Common myeloid progenitor, CD34-positive (primary cell): Measurements from ENCODE around the gene ARMC2.
"Not testable (repeated sequence)": the region's sequence is repeated elsewhere in the genome, so short reads cannot be mapped to it uniquely, and the experiment has no call there.

ENCODE experiments used
- CTCF ChIA-PET: fragments of 350-600 bp; sonication (Branson Sonifier 250); formaldehyde crosslinking; loops from one replicate; lab custom pipeline; 2021; ENCODE audit warnings: antibody characterized with exemption; lab: Charles Lee
- POLR2A ChIA-PET: fragments of 350-600 bp; sonication (Branson Sonifier 250); formaldehyde crosslinking; loops from one replicate; lab custom pipeline; 2021; ENCODE audit warnings: antibody characterized with exemption; lab: Charles Lee
- DNase-seq, 3 donors: peaks; one replicate each; pipeline versions ENCODE4 v3.0.0 to v3.0.0-alpha.2; 2013
- H3K27ac ChIP-seq, 2 experiments: 1 replicate in 1 of 2; 2 replicates in 1 of 2; pipeline ENCODE4 v1.7.0; 2013; ENCODE audit warnings: inconsistent platforms in 2 of 2, low read length in 2 of 2, mild to moderate bottlenecking in 2 of 2, low read depth in 1 of 2, moderate library complexity in 1 of 2; ENCODE audit not compliant: severe bottlenecking in 2 of 2, insufficient read depth in 1 of 2, poor library complexity in 1 of 2
- H3K27me3 ChIP-seq, 5 experiments: replicated peaks in 2 of 5; 1 replicate in 3 of 5; 2 replicates in 2 of 5; pipeline versions ENCODE4 v1.6.1 to v1.7.0; 2013; ENCODE audit warnings: low read length in 4 of 5, mild to moderate bottlenecking in 2 of 5, moderate library complexity in 2 of 5, inconsistent platforms in 1 of 5; ENCODE audit not compliant: insufficient read depth in 5 of 5, control insufficient read depth in 4 of 5
- H3K36me3 ChIP-seq, 4 experiments: 1 replicate in 2 of 4; 2 replicates in 2 of 4; pipeline versions ENCODE4 v1.6.1 to v1.7.0; 2013; ENCODE audit warnings: low read length in 3 of 4, control low read depth in 1 of 4, mild to moderate bottlenecking in 1 of 4; ENCODE audit not compliant: control insufficient read depth in 4 of 4, insufficient read depth in 4 of 4
- H3K4me1 ChIP-seq, 4 experiments: 1 replicate in 3 of 4; 2 replicates in 1 of 4; pipeline versions ENCODE4 v1.6.1 to v1.7.1; 2013; ENCODE audit warnings: low read length in 3 of 4, mild to moderate bottlenecking in 3 of 4, control low read depth in 1 of 4, inconsistent platforms in 1 of 4, moderate library complexity in 1 of 4; ENCODE audit not compliant: control insufficient read depth in 4 of 4, insufficient read depth in 4 of 4; ENCODE audit errors: control extremely low read depth in 1 of 4
- H3K4me3 ChIP-seq, 7 experiments: 1 replicate in 4 of 7; 2 replicates in 3 of 7; pipeline versions ENCODE4 v1.5.1 to v1.7.0; 2013; ENCODE audit warnings: mild to moderate bottlenecking in 7 of 7, low read length in 6 of 7, moderate library complexity in 6 of 7, inconsistent platforms in 2 of 7, low read depth in 2 of 7, control low read depth in 1 of 7; ENCODE audit not compliant: insufficient read depth in 4 of 7, control insufficient read depth in 1 of 7; ENCODE audit errors: extremely low read depth in 1 of 7
- H3K9me3 ChIP-seq, 5 experiments: 1 replicate in 4 of 5; 2 replicates in 1 of 5; pipeline versions ENCODE4 v1.6.1 to v1.7.1; 2013; ENCODE audit warnings: low read length in 4 of 5, mild to moderate bottlenecking in 2 of 5, inconsistent platforms in 1 of 5, low read depth in 1 of 5, moderate library complexity in 1 of 5; ENCODE audit not compliant: control insufficient read depth in 4 of 5, insufficient read depth in 2 of 5; ENCODE audit errors: control extremely low read depth in 1 of 5
- WGBS: methylation state at CpG from one replicate; pipeline ENCODE4 v1.1.5; 2013; ENCODE audit not compliant: insufficient coverage; 5-methylcytosine and 5-hydroxymethylcytosine counted together

Gene ARMC2

GRCh38 chr6:108810057-108810643 lies 38.1 kb upstream of the ARMC2 start:
- WGBS = no CpG with 5 or more reads among the region's 1 CpG
- Histone ChIP-seq H3K36me3 (no peaks in the 10 kb centered on the region), H3K4me1 (peaks cover 0 to 9% (median 2%) of the 10 kb centered on the region in 4 experiments), H3K27me3 (no peaks in the 10 kb centered on the region), H3K27ac (no peak overlapping the region), H3K4me3 (no peak overlapping the region), H3K9me3 (peaks cover 0 to 1% (median 0%) of the 10 kb centered on the region in 5 experiments)
- ChIA-PET CTCF (interaction anchor here (1.4 to 1.7 kb wide), 2 partner anchors 10 to 26 kb away, joined by 4 read pairs; no protein-coding TSS in a partner anchor), POLR2A (no interaction called here)
- DNase-seq = no peak

- CTCF ChIA-PET = interaction anchor here (1.7 kb wide), 1 partner anchor 25 kb away, joined by 4 read pairs; no protein-coding TSS in a partner anchor
- POLR2A ChIA-PET = no interaction called here
- 98% methylated on average over 6 of the region's 7 CpGs for whole genome bisulfite sequencing
- H3K27me3 ChIP-seq = no peaks in the 10 kb centered on the region
- no peak overlapping the region for H3K27ac ChIP-seq
- H3K4me1 ChIP-seq = no peaks in the 10 kb centered on the region
- no peak overlapping the region for H3K4me3 ChIP-seq
- no peak for DNase-seq
- H3K36me3 ChIP-seq = no peaks in the 10 kb centered on the region
- peaks cover 0 to 1% (median 0%) of the 10 kb centered on the region in 5 experiments for H3K9me3 ChIP-seq
Observed at GRCh38 chr6:108811490-108811889, 36.7 kb upstream of the ARMC2 start.

- WGBS = no CpG with 5 or more reads among the region's 3 CpGs
- DNase-seq, H3K4me1 ChIP-seq, H3K4me3 ChIP-seq, H3K36me3 ChIP-seq, H3K27ac ChIP-seq, CTCF ChIA-PET, H3K27me3 ChIP-seq: not testable (repeated sequence)
- POLR2A ChIA-PET = interaction anchor here (0.6 kb wide), 1 partner anchor 15 kb away, joined by 5 read pairs; no protein-coding TSS in a partner anchor
- peaks cover 1 to 14% (median 5%) of the 10 kb centered on the region in 5 experiments for H3K9me3 ChIP-seq
Observed at GRCh38 chr6:108813218-108813617, 35.0 kb upstream of the ARMC2 start.

- H3K27me3 ChIP-seq, POLR2A ChIA-PET, H3K27ac ChIP-seq, H3K4me1 ChIP-seq, H3K4me3 ChIP-seq, H3K36me3 ChIP-seq, CTCF ChIA-PET, DNase-seq: not testable (repeated sequence)
- WGBS = 100% methylated on average over 7 of the region's 7 CpGs
- peaks cover 1 to 16% (median 5%) of the 10 kb centered on the region in 5 experiments for H3K9me3 ChIP-seq
Observed at GRCh38 chr6:108817276-108817675, 30.9 kb upstream of the ARMC2 start.

- WGBS = 63% methylated on average over 1 of the region's 3 CpGs
- CTCF ChIA-PET = interaction anchor here (1.1 to 1.5 kb wide), 2 partner anchors 10 to 37 kb away, joined by 3 read pairs; no protein-coding TSS in a partner anchor
- Histone ChIP-seq H3K4me3 (no peak overlapping the region), H3K27me3 (no peaks in the 10 kb centered on the region), H3K9me3 (peaks cover 0 to 16% (median 5%) of the 10 kb centered on the region in 5 experiments), H3K27ac (no peak overlapping the region), H3K4me1 (no peaks in the 10 kb centered on the region), H3K36me3 (no peaks in the 10 kb centered on the region)
- POLR2A ChIA-PET = no interaction called here
- no peak for DNase-seq
Observed at GRCh38 chr6:108820006-108820405, 28.2 kb upstream of the ARMC2 start.

GRCh38 chr6:108822401-108822800 lies 25.8 kb upstream of the ARMC2 start:
- POLR2A ChIA-PET = no interaction called here
- Histone ChIP-seq H3K4me1 (no peaks in the 10 kb centered on the region), H3K4me3 (no peak overlapping the region), H3K36me3 (no peaks in the 10 kb centered on the region), H3K27me3 (no peaks in the 10 kb centered on the region), H3K27ac (no peak overlapping the region), H3K9me3 (peaks cover 0 to 18% (median 7%) of the 10 kb centered on the region in 5 experiments)
- CTCF ChIA-PET = no interaction called here
- DNase-seq = no peak
- WGBS = 98% methylated on average over 4 of the region's 4 CpGs

- Histone ChIP-seq H3K9me3 (peaks cover 0 to 7% (median 2%) of the 10 kb centered on the region in 5 experiments), H3K27me3 (no peaks in the 10 kb centered on the region), H3K4me1 (no peaks in the 10 kb centered on the region), H3K4me3 (no peak overlapping the region), H3K36me3 (no peaks in the 10 kb centered on the region), H3K27ac (no peak overlapping the region)
- ChIA-PET CTCF (interaction anchor here (0.6 kb wide), 1 partner anchor 1659 kb away, joined by 3 read pairs; no protein-coding TSS in a partner anchor), POLR2A (no interaction called here)
- no peak for DNase-seq
- 86% methylated on average over 1 of the region's 2 CpGs for WGBS
Observed at GRCh38 chr6:108825326-108825725, 22.9 kb upstream of the ARMC2 start.
